Stimulated activated CD8-positive, alpha-beta memory T cell treated with anti-CD3 and anti-CD28 coated beads, Interleukin-4, amount 100 ng/mL, for 1 hour (primary cell): Measurements from ENCODE around the gene CNTLN.
"Not testable (repeated sequence)": the region's sequence is repeated elsewhere in the genome, so short reads cannot be mapped to it uniquely, and the experiment has no call there.

Source experiments
- DNase-seq, 2 donors: peaks; one replicate each; pipeline ENCODE4 v3.0.0-alpha.2; 2020; ENCODE audit warnings: low read depth in 2 of 2, low spot score in 1 of 2

CNTLN gene

DNA sequence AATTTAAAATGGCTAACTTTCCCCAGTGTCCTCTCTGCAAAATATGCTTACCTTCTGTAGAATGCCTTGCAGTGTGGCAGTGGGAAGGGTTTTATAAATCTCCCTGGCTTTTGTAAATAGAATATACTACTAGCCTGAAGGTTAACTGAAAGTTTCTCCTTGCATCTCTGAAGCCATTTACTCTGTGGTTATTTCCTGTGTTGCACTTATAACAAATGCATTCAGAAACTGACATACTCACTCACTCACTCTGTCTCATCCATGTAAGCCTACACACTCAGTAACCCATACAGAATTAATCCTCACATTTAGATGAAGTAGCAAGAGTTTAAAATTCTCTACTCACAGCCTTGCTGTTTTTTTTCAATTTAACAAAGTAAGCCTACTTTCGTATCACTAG is 356.9 kb downstream of the CNTLN start:
- no peak for DNase-seq

DNA sequence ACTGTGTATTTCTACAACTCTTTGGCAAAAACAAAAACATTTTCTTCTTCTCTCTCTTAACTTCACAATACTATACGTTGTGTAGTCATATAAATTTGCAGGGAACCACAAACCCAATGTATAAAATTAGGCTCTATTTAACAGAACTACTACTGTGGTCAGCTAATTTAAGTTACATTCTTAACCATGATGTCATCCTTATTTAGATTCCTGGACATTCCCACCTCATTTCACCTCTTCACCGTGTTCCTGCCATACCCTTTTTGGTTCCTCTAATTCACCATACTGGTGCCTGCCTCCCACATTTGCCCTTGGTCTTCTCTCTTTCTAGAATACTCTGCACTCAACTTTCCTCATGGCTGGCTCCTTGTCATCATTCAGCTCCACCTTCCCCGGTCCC is 368.4 kb downstream of the CNTLN start:
- DNase-seq, result no peak

DNA sequence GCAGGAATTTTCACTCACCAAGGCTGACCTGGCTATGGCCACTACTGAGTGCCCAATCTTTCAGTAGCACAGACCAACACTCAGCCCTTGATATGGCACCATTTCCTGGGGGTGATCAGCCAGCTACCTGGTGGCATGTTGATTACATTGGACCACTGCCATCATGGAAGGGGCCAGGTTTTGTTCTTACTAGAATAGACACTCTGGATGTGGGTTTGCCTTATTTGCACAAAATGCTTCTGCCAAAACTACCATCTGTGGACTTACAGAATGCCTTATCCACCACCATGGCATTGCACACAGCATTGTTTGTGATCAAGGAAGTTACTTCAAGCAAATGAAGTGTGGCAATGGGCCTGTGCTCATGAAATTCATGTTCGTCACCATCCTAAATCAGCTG is 374.3 kb downstream of the CNTLN start:
- DNase-seq, result no peak

DNA sequence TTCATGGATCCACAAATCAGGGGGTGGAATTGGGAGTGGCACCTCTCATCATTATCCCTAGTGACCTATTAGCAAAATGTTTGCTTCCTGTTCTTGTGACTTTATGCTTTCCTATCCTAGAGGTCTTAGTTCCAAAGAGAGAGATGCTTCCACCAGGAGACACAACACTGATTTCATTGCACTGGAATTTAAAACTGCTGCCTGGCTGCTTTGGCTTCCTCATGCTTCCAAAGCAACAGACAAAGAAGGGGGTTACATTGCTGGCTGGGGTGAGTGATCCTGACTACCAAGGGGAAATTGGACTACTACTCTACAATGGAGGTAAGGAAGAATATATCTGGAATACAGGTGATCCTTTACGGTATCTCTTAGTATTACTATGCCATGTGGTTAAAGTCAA is 374.9 kb downstream of the CNTLN start:
- no peak for DNase-seq

DNA sequence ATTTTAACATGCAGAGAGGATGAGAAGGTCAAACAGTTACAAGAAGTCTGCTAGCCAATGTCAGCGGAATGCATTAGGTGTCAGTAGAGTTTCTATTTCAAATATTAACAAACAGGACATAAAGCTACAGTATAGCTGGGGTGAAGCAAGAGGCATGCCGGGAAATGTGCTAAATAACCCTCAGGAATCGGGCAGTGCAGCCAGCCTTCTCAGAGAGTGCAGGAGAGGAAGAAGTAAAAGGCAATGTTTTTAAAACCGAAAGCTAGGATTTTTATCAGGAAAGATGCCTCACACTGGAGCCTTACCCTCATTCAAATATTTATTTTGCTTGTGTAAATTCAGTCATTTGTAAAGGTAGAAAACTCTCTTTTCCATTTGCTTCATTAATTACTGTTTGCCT is 384.9 kb downstream of the CNTLN start:
- no peak for DNase-seq

DNA sequence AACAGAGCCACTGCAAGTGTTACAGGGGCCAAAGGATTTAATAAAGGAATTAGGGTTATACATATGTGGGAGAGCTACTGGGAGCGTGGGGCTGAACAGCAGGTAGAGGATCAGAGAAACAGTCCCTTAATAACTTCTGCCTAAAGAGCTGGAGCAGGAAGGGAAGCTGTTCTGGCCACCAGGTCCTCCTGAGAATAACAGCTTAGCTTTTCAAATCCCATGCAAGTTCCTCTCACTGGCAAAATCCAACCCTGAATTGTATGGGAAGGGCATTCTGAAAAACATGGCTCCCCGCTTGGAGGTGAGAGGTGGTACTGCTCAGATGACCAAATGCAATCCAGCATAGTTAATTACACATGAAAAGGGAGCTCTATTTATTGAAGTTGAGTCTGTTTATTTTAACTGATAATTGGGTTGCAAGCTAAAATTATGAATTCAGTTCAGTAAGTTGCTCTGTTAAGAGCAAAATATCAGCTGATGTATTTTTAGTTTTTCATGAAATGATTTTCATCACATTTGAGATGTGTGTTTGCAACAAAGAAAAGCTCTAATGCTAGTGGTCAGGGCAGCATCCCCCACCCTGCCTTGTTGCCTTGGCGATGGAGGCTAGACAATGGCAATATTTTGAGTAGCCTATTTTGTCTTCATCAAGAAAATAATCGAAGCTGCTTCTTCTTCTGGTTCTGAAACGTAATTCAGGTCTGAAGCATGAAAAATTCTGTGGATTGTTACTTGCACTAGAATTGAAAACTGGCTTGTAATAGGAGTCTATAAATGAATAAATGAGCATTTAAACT is 385.6 kb downstream of the CNTLN start:
- DNase-seq, result no peak

DNA sequence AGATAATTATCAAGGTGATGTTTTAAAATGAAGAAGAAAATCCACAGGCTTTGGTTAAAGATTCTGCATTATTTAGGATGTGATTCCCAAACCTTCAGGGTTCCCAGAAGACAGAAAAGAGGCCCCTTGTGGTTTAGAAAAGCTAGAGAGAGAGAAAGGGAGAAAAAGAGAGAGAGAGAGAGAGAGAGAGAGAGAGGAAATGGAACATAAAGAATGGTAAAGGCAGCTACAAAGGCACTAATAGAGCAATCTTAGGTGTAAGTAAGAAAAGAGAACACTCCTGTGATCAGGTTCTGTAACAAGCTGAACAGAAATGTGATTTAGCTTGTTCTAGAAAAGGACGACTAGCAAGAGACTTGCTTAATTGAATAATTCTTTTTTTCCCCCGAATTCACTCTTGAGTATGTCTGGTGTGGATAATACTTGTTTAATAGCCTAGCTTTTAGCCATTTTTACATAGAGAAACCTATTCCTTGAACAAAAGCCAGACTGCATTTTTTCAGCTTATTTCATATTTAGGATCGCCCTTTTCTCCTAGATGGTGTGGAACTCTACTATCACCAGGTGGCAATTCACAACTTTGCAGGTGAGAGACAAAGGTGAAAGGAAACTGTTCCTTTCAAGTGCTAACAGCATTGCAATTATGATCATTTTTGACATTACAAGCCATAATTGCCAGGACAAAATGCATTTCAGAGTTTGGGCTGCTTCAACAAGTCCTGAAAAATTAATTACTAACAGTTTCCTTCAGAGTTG is 386.4 kb downstream of the CNTLN start:
- no peak for DNase-seq

DNA sequence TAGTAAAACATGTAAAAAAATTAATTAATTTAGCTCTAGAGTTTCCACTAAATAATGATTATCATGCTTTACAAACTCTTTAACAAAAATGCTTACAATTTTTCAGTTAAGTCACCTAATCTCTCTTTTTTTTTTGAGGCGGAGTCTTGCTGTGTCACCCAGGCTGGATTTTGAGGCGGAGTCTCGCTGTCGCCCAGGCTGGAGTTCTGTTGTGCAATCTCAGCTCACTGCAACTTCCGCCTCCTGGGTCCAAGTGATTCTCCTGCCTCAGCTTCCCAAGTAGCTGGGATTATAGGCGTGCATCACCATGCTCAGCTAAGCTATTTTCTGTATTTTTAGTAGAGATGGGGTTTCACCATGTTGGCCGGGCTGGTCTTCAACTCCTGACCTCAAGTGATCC is 391.9 kb downstream of the CNTLN start:
- not testable (repeated sequence) for DNase-seq

DNA sequence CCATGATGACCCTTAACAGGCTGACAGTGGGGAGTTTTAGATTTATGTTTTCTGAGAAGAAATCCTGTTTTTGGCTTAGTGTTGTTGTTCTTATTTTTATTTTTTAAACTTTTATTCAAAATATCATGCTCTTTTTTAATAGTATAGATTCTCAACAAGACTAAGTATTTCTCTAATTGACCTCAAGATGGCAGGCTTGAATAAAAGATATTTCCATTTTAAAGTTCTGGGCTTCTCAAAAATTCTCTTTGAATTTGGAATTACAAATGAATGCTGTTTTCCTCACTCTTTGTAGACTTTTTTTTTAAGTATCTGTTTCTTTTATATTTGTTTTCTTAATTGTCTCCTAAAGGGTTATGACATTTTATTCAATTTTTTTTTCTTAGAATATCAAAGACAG is 394.0 kb downstream of the CNTLN start:
- no peak for DNase-seq

DNA sequence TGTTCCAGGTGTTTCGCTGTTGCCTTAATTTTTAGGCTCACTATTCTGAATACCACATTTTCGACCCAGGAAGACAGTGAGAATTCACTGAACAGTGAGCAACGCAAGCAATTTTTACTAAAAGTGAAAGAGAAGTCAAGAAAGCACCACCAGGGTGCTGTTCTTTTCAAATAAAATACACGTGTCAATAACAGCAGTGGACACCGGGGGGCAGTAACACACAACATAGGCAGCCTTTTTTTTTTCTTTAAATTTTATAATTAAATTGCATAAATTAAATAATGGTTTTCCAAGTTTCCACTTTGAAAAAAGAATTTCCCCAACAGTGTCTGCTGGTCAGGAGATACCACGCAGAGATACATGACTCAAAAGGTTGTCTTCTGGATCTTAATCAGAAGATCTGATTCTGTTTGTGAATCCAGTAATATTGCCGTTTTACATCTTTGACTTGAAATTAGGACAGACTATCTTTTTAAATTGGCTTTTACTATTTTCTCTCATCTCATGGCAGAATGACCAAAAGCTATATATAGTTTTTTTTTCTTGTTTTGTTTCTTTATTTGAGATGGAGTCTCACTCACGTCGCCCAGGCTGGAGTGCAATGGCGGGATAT is 396.9 kb downstream of the CNTLN start:
- DNase-seq, result no peak

DNA sequence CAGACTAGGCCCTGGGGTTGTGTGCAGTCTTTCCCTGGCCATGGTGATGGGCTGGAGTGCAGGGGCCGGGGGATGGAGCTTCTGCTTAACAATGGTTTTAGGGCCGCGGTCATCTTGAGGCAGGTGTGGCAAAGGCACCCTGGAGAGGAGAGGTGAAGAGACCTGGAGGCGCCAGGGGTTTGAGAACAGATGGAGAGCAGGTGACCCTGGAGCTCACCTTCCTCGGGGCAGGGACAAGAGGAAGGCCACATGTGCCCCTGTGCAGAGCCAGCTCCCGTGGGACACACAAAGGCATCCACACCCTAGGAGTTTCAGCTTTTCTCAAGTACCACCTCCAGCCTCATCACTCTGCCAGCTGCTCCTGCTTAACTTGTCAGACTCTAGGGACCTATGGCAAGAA is 397.6 kb downstream of the CNTLN start:
- DNase-seq, result no peak

DNA sequence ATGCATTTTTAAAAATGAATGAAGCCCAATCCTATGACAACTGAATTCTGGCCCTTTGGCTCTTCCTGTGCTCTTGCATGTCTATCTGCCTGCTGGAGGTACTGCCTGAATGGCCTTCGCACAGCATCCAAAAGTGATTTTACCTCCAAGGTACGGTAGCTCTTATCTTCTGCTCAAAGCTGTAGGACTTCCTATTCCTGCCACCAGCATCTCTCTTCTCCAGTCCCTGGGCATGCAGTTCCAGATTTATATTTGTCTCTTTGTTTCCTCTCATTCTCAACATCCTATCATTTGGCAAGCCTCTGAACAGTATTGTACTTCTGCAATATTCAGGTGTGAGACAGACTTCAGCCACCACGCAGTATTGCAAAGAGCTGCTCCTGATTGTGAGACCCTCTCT is 400.3 kb downstream of the CNTLN start:
- no peak for DNase-seq

DNA sequence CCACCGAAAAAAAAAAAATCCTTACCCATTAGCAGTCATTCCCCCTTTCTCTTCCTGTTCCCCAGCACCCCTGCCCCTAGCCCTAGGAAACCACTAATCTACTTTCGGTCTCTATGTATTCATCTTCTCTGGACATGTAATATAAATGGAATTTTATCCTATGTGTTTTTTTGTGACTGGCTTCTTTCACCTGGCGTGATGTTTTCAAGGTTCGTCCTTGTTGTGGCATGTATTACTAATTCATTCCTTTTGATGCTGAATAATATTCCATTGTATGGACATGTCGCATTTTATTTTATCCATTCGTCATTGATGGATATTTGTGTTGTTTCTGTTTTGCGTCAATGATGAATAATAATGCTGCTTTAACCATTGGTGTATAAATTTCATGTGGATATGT is 401.2 kb downstream of the CNTLN start:
- DNase-seq, result no peak

DNA sequence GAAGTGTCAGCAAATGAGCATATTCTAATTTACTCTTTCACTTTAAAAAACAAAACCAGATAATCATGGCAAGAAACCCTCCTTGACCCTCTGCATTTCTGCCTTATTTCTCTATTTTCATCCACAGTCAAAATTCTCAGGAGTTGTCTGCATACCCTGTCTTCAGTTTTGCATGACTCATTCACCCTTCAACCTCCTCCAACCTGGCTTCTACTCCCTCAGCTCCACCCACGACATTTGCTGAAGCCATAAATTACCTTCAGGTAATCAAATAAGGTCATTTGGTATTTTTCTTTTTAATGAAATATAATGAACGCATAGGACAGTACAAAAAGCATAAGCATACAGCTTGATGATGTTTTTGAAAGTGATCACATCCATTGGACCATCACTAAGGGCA is 416.2 kb downstream of the CNTLN start:
- DNase-seq, result no peak
